Endometrial microvascular endothelial cells (primary cell): Measurements from ENCODE around the gene TMED10. TPM values are rescaled to one million over a fixed set of nuclear protein-coding genes. Genes with fewer than 3 reads are reported as not detected.

Experiments used
- in situ Hi-C: cut with HindIII; loops from 2 replicates; pipeline ENCODE4 v1.10.0; 2017; ENCODE audit warnings: low sequenced_read_pairs, low pct_unique_long_range_greater_than_20kb; ENCODE audit errors: inconsistent ontology term
- total RNA-seq: library from RNA; depleted of rRNA; stranded (reverse); fragments of >200 nt; gene quantifications from one replicate; pipeline ENCODE4 v1.2.3, GENCODE V29; 2015; ENCODE audit errors: inconsistent ontology term

TMED10 gene
- total RNA-seq, 1 donor from 2014 or later = 325 TPM

- in situ Hi-C loops = no loop called here
Observed at GRCh38 chr14:75107186-75107585, 69.2 kb downstream of the TMED10 start.

- in situ Hi-C loops = no loop called here
Observed at GRCh38 chr14:75101491-75101890, 74.9 kb downstream of the TMED10 start.

GRCh38 chr14:75098682-75099081 is 77.7 kb downstream of the TMED10 start:
- in situ Hi-C loops = no loop called here

GRCh38 chr14:75098212-75098611 is 78.2 kb downstream of the TMED10 start:
- in situ Hi-C loops = no loop called here

- in situ Hi-C loops = no loop called here
Observed at GRCh38 chr14:75096959-75097358, 79.5 kb downstream of the TMED10 start.

GRCh38 chr14:75095690-75096089 is 80.7 kb downstream of the TMED10 start:
- in situ Hi-C loops = no loop called here

GRCh38 chr14:75094896-75095295 is 81.5 kb downstream of the TMED10 start:
- in situ Hi-C loops = no loop called here

GRCh38 chr14:75092698-75093097 is 83.7 kb downstream of the TMED10 start:
- in situ Hi-C loops = no loop called here

- in situ Hi-C loops = no loop called here
Observed at GRCh38 chr14:75091251-75091650, 85.2 kb downstream of the TMED10 start.

GRCh38 chr14:75090353-75090752 is 86.1 kb downstream of the TMED10 start:
- in situ Hi-C loops = no loop called here

- in situ Hi-C loops = no loop called here
Observed at GRCh38 chr14:75088566-75089373, 87.6 kb downstream of the TMED10 start.

GRCh38 chr14:75088153-75088552 is 88.3 kb downstream of the TMED10 start:
- in situ Hi-C loops = no loop called here

- in situ Hi-C loops = no loop called here
Observed at GRCh38 chr14:75084513-75084912, 91.9 kb downstream of the TMED10 start.

- in situ Hi-C loops = no loop called here
Observed at GRCh38 chr14:75083271-75083670, 93.1 kb downstream of the TMED10 start.

- in situ Hi-C loops = no loop called here
Observed at GRCh38 chr14:75081660-75082229, 94.7 kb downstream of the TMED10 start.

Other genes with a start within 250 kb of the TMED10 start
- 80.7 TPM for gene PGF, start 221.0 kb downstream of the TMED10 start, total RNA-seq
- gene EIF2B2, start 173.7 kb downstream of the TMED10 start, total RNA-seq = 90.6 TPM
- gene MLH3, start 125.1 kb downstream of the TMED10 start, total RNA-seq = 13.9 TPM
- gene ACYP1, start 112.6 kb downstream of the TMED10 start, total RNA-seq = 26.0 TPM
- 1.5 TPM for gene ZC2HC1C, start 107.0 kb downstream of the TMED10 start, total RNA-seq
- 12.8 TPM for gene NEK9, start 49.6 kb downstream of the TMED10 start, total RNA-seq
- 16.9 TPM for gene FOS, start 102.2 kb upstream of the TMED10 start, total RNA-seq